DMS153 (cell line): ENCODE results near the gene CDH4.
"Not testable (repeated sequence)": the region's sequence is repeated elsewhere in the genome, so short reads cannot be mapped to it uniquely, and the experiment has no call there.

Source experiments
- DNase-seq: peaks from one replicate; lab custom pipeline; 2025; lab: John Stamatoyannopoulos, UW

Gene CDH4

DNA sequence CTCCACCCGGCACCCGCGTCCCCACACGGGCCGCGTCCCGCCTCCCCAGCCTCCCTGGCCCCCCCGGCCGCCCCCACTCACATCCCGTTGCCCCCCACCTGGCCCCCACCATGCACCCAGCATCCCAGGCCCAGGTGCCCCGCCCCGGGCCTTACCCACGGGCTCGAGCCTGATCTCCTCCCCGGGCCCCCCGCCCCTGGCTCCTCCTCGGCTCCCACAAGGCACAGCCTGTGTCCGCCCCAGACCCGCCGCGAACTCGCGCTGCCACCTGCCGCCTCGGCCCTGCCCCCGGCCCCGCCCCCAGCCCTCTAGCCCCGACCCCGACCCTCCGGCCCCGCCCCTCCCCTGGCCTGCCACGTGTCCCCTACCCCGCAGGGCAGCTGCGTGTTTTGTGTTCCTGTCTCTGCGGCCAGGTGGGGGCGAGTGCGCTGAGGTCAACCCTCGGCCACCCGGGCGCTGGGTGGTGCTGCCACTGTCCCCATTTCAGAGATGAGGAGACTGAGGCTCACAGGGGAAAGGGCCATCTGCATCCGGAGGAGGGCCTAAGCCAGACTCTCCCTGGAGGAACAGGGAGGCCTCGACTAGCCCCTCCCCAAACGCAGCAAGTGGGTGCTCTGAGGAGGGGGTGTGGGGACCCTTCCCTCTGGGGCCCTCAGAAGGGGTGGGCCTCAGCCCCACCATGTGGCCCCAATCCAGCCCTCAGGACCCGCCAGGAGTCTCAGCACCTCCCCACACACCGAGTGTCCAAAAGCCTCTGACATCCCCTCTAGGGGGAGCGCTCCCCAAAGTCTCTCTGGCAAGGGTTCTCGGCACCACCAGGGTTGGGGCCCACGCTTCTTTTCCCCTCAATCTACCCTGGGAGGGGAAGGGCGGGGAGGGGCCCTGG lies 713.8 kb downstream of the CDH4 start:
- DNase-seq: no peak

GRCh38 chr20:61966492-61967244 lies 714.6 kb downstream of the CDH4 start:
- no peak for DNase-seq

- DNase-seq: no peak
Measured at GRCh38 chr20:61967300-61967699, 715.2 kb downstream of the CDH4 start.

DNA sequence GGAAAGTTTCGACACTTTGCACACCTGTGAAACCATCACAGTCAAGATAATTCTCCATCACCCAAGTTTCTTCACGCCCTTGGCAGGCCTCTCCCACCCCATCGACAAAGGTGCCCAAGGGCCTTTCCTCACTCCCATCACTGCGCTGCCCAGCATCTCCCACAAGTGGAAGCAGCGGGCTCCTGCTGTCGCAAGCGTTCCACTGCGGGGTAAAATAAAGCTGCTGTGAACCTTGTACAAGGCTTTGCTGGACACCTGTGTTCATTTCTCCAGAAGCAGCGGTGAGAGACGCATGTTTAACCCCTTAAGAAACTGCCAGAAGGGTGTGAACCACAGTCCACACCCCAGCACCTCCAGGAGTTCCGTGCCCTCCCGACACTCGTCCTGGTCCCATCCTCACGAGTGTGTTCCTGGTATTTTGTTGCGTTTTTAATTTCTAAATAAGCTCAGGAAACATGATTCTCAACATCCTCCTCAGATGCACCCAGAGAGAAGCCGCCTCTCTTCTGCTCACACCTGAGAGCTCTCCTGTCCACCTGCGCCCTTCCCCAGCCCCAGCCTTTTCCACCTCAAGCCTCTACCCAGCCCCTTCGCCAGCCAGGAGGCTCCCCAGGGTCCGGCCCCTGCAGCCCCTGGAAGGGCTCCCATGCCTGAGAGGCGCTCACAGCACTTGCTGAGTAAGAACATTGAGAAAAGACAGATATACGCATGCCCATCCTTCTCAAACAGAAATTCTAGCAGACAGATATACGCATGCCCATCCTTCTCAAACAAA lies 716.2 kb downstream of the CDH4 start:
- DNase-seq: no peak

GRCh38 chr20:61968932-61969331 lies 716.9 kb downstream of the CDH4 start:
- DNase-seq: no peak

DNA sequence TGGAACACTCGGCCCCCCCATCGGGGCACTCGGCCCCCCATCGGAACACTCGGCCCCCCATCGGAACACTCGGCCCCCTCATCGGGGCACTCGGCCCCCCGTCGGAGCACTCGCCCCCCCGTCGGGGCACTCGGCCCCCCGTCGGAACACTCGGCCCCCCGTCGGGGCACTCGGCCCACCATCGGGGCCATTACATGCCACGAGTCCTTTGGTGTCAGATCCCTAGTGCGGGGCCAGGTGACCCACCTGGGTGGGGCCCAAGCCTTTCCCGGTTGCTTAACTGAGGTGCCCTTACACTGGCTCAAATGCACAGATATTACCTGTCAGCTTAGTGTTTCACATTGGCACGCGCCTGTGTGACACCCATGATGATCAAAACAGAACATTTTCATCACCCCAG lies 717.7 kb downstream of the CDH4 start:
- DNase-seq: no peak

DNA sequence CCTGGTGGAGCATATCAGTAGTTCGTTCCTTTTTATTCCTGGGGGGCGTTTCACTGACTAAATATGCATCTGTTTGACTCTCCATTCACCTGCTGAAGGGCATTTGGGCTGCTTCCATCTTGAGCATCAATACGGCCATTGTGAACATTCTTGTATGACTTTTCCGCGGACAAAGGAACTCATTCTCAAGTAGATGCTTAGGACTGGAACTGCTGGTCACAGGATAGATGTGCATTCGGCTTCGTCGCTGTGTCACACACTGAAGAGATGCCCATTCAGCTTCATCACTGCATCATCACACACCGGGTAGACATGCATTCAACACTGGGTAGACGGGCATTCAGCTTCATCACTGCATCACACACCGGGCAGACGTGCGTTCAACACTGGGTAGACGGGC lies 718.3 kb downstream of the CDH4 start:
- DNase-seq: no peak

GRCh38 chr20:61971595-61971994 lies 719.5 kb downstream of the CDH4 start:
- DNase-seq: not testable (repeated sequence)

GRCh38 chr20:61972636-61973508 lies 720.8 kb downstream of the CDH4 start:
- no peak for DNase-seq

- no peak for DNase-seq
Measured at GRCh38 chr20:61973515-61974356, 721.7 kb downstream of the CDH4 start.

GRCh38 chr20:61974357-61974665 lies 722.2 kb downstream of the CDH4 start:
- DNase-seq: no peak

GRCh38 chr20:61975407-61976129 lies 723.5 kb downstream of the CDH4 start:
- no peak for DNase-seq

DNA sequence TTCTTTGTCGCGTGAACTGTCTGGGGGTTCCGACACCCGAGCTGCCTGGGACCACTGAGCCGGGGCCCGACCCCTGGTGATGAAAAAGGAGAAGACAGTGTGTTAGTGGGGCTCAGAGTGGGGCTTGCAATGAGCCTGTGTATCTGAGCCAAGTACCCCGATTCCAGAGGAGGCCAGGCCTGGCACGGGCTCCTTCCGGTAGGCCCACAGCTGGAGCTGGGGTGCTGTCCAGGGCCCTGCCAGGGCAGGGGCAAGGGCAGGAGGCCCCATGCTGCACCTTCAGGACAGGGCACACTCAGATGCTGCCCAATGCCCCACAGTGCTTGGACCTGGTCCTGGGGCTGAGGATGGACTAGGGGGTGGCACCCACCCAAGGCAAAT lies 724.2 kb downstream of the CDH4 start:
- DNase-seq: no peak

DNA sequence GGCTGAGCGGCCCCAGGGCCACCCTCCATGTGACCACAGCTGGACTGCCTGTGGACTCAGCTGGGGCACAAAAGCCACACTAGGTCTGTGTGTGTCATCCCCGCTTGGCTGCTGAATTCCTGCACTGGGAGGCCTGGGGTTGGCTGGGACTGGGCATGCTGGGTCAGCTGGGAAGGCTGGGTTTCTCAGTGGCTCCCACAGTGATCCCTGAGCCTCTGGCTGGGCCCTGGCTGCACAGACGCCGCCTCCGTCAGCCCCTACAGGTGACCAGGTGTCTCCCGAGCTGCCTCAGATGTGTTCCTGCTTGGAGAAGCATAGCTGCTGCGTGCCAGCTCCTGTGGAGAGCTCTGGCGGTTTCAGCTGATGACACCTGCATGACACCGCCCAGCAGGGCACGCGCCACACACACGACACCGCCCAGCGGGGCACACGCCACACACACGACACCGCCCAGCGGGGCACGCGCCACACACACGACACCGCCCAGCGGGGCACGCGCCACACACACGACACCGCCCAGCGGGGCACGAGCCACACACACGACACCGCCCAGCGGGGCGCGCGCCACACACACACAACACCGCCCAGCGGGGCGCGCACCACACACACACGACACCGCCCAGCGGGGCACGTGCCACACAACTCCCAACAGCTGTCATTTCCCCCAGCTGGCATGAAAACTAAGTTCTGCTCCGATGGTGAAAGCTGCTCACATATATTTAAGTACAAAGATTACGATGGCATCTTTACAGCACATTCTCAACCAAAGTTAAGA lies 724.8 kb downstream of the CDH4 start:
- no peak for DNase-seq

GRCh38 chr20:61977419-61977786 lies 725.3 kb downstream of the CDH4 start:
- no peak for DNase-seq

GRCh38 chr20:61978491-61978890 lies 726.4 kb downstream of the CDH4 start:
- DNase-seq: no peak

DNA sequence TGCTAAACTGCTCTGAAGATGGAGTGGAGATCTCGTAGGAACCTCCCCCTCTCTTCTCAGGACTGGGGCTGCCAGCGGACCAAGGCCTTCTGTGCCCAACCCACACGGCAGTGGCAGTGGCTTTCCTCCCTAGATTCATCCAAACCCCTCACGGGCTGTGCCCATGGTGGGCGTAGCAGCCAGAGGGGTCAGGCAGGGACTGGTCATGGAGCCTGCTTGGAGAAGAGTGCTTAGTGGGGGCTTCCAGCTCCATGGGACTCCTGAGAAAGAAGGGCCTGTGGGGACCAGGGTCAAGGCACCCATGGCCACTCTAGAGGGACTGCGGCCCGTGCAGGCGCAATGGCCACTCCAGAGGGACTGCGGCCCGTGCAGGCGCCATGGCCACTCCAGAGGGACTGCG lies 727.0 kb downstream of the CDH4 start:
- no peak for DNase-seq

DNA sequence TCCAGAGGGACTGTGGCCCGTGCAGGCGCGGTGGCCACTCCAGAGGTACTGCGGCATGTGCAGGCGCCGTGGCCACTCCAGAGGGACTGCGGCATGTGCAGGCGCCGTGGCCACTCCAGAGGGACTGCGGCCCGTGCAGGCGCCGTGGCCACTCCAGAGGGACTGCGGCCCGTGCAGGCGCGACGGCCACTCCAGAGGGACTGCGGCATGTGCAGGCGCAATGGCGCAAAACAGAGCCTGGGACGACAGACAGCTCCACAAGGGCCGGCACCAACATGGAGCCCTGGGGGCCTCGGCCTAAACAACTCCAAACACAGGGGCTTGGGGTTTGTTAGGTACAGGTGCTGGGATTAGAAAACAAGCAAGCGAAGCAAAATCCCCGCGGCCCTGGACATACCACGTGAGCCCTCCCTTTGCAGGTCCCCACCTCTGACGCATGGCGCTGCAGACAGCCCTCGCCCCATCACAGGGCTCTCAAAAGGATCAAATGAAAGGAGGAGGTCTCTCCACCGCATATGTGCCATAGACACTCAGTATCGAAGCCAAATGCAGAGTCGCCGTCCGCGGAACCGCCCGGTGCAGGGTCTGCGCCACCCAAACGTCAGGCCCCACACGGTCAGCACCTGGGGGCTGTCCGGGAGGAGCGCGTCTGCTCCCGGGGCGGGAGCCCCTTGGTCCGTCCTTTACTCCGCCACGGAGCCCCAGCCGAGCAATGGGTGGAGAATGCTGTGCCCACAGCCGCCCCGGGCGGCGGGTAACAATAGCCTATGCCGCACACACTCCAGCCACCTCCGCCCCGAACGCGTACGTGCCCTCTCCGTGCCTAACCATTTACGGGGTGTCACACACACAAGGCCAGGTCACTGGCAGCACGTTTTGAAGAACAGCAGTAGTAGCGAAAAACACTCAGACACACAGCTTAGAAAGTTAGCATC lies 727.9 kb downstream of the CDH4 start:
- no peak for DNase-seq
